Neural cell (in vitro differentiated cells): ENCODE results near the gene FYB1. TPM values are rescaled to one million over a fixed set of nuclear protein-coding genes. Genes with fewer than 3 reads are reported as not detected.

Source experiments
- H2AFZ ChIP-seq: fragments of 200-600, 300-800 bp; sonication (generic), shearing (Covaris generic); 2 replicates; pipeline ENCODE4 v1.6.0; 2014; ENCODE audit warnings: low read depth, mild to moderate bottlenecking, antibody characterized with exemption, low read length, moderate library complexity
- H3F3A ChIP-seq: fragments of 200-600 bp; shearing (Covaris generic); 2 replicates; pipeline ENCODE4 v1.6.1; 2016; ENCODE audit warnings: mild to moderate bottlenecking, moderate library complexity, mixed read lengths, antibody characterized with exemption, low read length; ENCODE audit not compliant: insufficient read depth, poor library complexity, severe bottlenecking
- H3K27ac ChIP-seq: fragments of 200-600, 300-800 bp; sonication (generic), shearing (Covaris generic); 2 replicates; pipeline ENCODE4 v1.5.1; 2014; ENCODE audit warnings: mild to moderate bottlenecking, low read length, moderate library complexity
- H3K27me3 ChIP-seq: fragments of 300-800, 200-600 bp; sonication (generic), shearing (Covaris generic); 2 replicates; pipeline ENCODE4 v1.6.0; 2014; ENCODE audit warnings: mild to moderate bottlenecking, low read depth, low read length, moderate library complexity; ENCODE audit not compliant: insufficient read depth
- H3K36me3 ChIP-seq: fragments of 300-800, 200-600 bp; sonication (generic), shearing (Covaris generic); 2 replicates; pipeline ENCODE4 v1.5.1; 2014; ENCODE audit warnings: mild to moderate bottlenecking, antibody characterized with exemption, low read length, moderate library complexity; ENCODE audit not compliant: insufficient read depth
- H3K4me2 ChIP-seq: fragments of 300-800, 200-600 bp; sonication (generic), shearing (Covaris generic); 2 replicates; pipeline ENCODE4 v1.6.0; 2014; ENCODE audit warnings: mild to moderate bottlenecking, low read length
- H3K4me3 ChIP-seq: fragments of 300-800, 200-600 bp; sonication (generic), shearing (Covaris generic); 2 replicates; pipeline ENCODE4 v1.5.1; 2014; ENCODE audit warnings: mild to moderate bottlenecking, low read length, moderate library complexity
- H3K79me2 ChIP-seq: fragments of 200-600 bp; shearing (Covaris generic); replicated peaks from 2 replicates; pipeline ENCODE4 v1.6.0; 2014; ENCODE audit warnings: mild to moderate bottlenecking, low read length, moderate library complexity; ENCODE audit not compliant: insufficient read depth
- H3K9ac ChIP-seq: fragments of 300-800, 200-600 bp; sonication (generic), shearing (Covaris generic); 2 replicates; pipeline ENCODE4 v1.6.1; 2016; ENCODE audit warnings: mild to moderate bottlenecking, low read length, mixed read lengths
- H3K9me2 ChIP-seq: fragments of 200-600 bp; shearing (Covaris generic); 2 replicates; pipeline ENCODE4 v1.6.1; 2016; ENCODE audit warnings: mild to moderate bottlenecking, low read length, mixed read lengths; ENCODE audit not compliant: insufficient read depth
- H3K9me3 ChIP-seq: fragments of 200-600, 300-800 bp; sonication (generic), shearing (Covaris generic); 2 replicates; pipeline ENCODE4 v1.6.1; 2016; ENCODE audit warnings: mild to moderate bottlenecking, mixed run types, low read length, moderate library complexity, mixed read lengths
- H4K20me1 ChIP-seq: fragments of 200-600 bp; shearing (Covaris generic); 2 replicates; pipeline ENCODE4 v1.6.1; 2016; ENCODE audit warnings: mild to moderate bottlenecking, mixed run types; ENCODE audit not compliant: insufficient read depth
- CTCF ChIP-seq: fragments of 450-650 bp; IDR thresholded peaks from 2 replicates; pipeline ENCODE4 v1.5.1; 2014; ENCODE audit warnings: antibody characterized with exemption, mild to moderate bottlenecking, moderate library complexity; ENCODE audit not compliant: poor library complexity, severe bottlenecking
- EP300 ChIP-seq: fragments of 450-650 bp; conservative IDR thresholded peaks from 2 replicates; pipeline ENCODE4 v1.6.1; 2014; ENCODE audit warnings: antibody characterized with exemption, mild to moderate bottlenecking, moderate library complexity; ENCODE audit not compliant: poor library complexity, severe bottlenecking
- EZH2 ChIP-seq: fragments of 200-600, 300-800 bp; shearing (Covaris generic), sonication (generic); IDR thresholded peaks from 2 replicates; pipeline ENCODE4 v1.6.1; 2014; ENCODE audit warnings: antibody characterized with exemption, low read length, borderline replicate concordance, mild to moderate bottlenecking; ENCODE audit not compliant: insufficient read depth, poor library complexity, severe bottlenecking
- MXI1 ChIP-seq: fragments of 450-650 bp; conservative IDR thresholded peaks from 2 replicates; pipeline ENCODE4 v1.6.1; 2014; ENCODE audit warnings: antibody characterized with exemption, mild to moderate bottlenecking; ENCODE audit not compliant: poor library complexity, severe bottlenecking
- POLR2AphosphoS5 ChIP-seq: IDR thresholded peaks from 2 replicates; pipeline ENCODE4 v1.6.1; 2012
- RAD21 ChIP-seq: fragments of 450-650 bp; conservative IDR thresholded peaks from 2 replicates; pipeline ENCODE4 v1.6.1; 2014; ENCODE audit warnings: antibody characterized with exemption, mild to moderate bottlenecking, moderate library complexity
- REST ChIP-seq: IDR thresholded peaks from 2 replicates; pipeline ENCODE4 v1.6.1; 2012; ENCODE audit warnings: borderline replicate concordance
- SMC3 ChIP-seq: fragments of 450-650 bp; conservative IDR thresholded peaks from 2 replicates; pipeline ENCODE4 v1.6.1; 2014; ENCODE audit warnings: antibody characterized with exemption, mild to moderate bottlenecking, moderate library complexity; ENCODE audit not compliant: poor library complexity
- TAF1 ChIP-seq: IDR thresholded peaks from 2 replicates; pipeline ENCODE4 v1.6.1; 2012; ENCODE audit warnings: low read depth
- polyA plus RNA-seq: library from polyadenylated mRNA; depleted of rRNA; stranded (reverse); fragments of >200 nt; gene quantifications from 2 replicates; pipeline ENCODE4 v1.2.3, GENCODE V29; 2014

Gene FYB1
- polyA plus RNA-seq, 1 donor from 2014 or later, result not detected

GRCh38 chr5:39201160-39201780 is 18.1 kb downstream of the FYB1 start:
- Histone ChIP-seq H3K4me2 (no peak overlapping the region), H3F3A (no peaks in the 10 kb centered on the region), H3K27me3 (no peaks in the 10 kb centered on the region), H4K20me1 (no peaks in the 10 kb centered on the region), H3K79me2 (no peaks in the 10 kb centered on the region), H2AFZ (no peak overlapping the region), H3K9me2 (no peaks in the 10 kb centered on the region), H3K9me3 (no peaks in the 10 kb centered on the region), H3K4me3 (no peak overlapping the region), H3K27ac (no peak overlapping the region), H3K9ac (no peak overlapping the region), H3K36me3 (no peaks in the 10 kb centered on the region)
- TF ChIP-seq EZH2 (no peak), EP300 (no peak), CTCF (no peak), RAD21 (no peak), TAF1 (no peak)

GRCh38 chr5:39200081-39200480 is 19.3 kb downstream of the FYB1 start:
- H3K27ac ChIP-seq, result no peak overlapping the region
- no peak overlapping the region for H3K4me3 ChIP-seq
- H3K27me3 ChIP-seq, result no peaks in the 10 kb centered on the region
- no peak overlapping the region for H3K4me2 ChIP-seq
- H3K9ac ChIP-seq, result no peak overlapping the region
- no peaks in the 10 kb centered on the region for H4K20me1 ChIP-seq
- H3K36me3 ChIP-seq, result no peaks in the 10 kb centered on the region
- H3K9me3 ChIP-seq, result no peaks in the 10 kb centered on the region
- no peaks in the 10 kb centered on the region for H3K9me2 ChIP-seq
- TF ChIP-seq EP300 (no peak), TAF1 (no peak), EZH2 (no peak), CTCF (no peak), REST (no peak), RAD21 (no peak), MXI1 (no peak), SMC3 (no peak), POLR2AphosphoS5 (no peak)
- no peak overlapping the region for H2AFZ ChIP-seq
- no peaks in the 10 kb centered on the region for H3K79me2 ChIP-seq
- H3F3A ChIP-seq, result no peaks in the 10 kb centered on the region
